Spinal cord (tissue), 10 donors: ENCODE measurements around the gene POLR3K. TPM values are rescaled to one million over a fixed set of nuclear protein-coding genes. Genes with fewer than 3 reads are reported as not detected.
"Not testable (repeated sequence)": the region's sequence is repeated elsewhere in the genome, so short reads cannot be mapped to it uniquely, and the experiment has no call there.

Experiments used
- DNase-seq, 6 donors: peaks; one replicate each; pipeline versions ENCODE4 v3.0.0 to v3.0.0-alpha.2; 2013 to 2015; ENCODE audit warnings: low spot score in 6 of 6, low read depth in 4 of 6
- H3K27ac ChIP-seq: one replicate; pipeline ENCODE4 v1.5.1; 2013; ENCODE audit warnings: low read depth, low read length, control low read depth
- H3K27me3 ChIP-seq: one replicate; pipeline ENCODE4 v1.6.1; 2013; ENCODE audit warnings: low read length; ENCODE audit not compliant: control insufficient read depth, insufficient read depth
- H3K36me3 ChIP-seq: one replicate; pipeline ENCODE4 v1.6.1; 2013; ENCODE audit warnings: low read length; ENCODE audit not compliant: control insufficient read depth, insufficient read depth
- H3K4me1 ChIP-seq: one replicate; pipeline ENCODE4 v1.6.1; 2013; ENCODE audit warnings: low read length; ENCODE audit not compliant: control insufficient read depth, insufficient read depth
- H3K4me3 ChIP-seq: one replicate; pipeline ENCODE4 v1.5.1; 2013; ENCODE audit warnings: low read depth, low read length, control low read depth
- H3K9me3 ChIP-seq: one replicate; pipeline ENCODE4 v1.6.1; 2013; ENCODE audit warnings: low read length; ENCODE audit not compliant: control insufficient read depth, insufficient read depth
- WGBS: methylation state at CpG from one replicate; pipeline ENCODE4 v1.1.5; 2013; ENCODE audit warnings: missing lambda C conversion rate; ENCODE audit not compliant: insufficient coverage; 5-methylcytosine and 5-hydroxymethylcytosine counted together
- polyA plus RNA-seq, 2 donors: library from polyadenylated mRNA; unstranded; fragments of 120-200 nt; gene quantifications; one replicate each; pipeline ENCODE4 v1.2.1, GENCODE V29; 2013; ENCODE audit not compliant: insufficient read length in 2 of 2
- small RNA-seq: library from RNA; depleted of rRNA; stranded (forward); fragments of <200 nt; gene quantifications from one replicate; pipeline ENCODE3, GENCODE V24; 2014; ENCODE audit warnings: low replicate concordance
- total RNA-seq, 2 donors: library from RNA; depleted of rRNA in 1 of 2; stranded (reverse); fragments of 120-200 nt in 1 of 2; fragments of >200 nt in 1 of 2; gene quantifications; one replicate each; pipeline versions ENCODE4 v1.2.3 to v1.2.4, GENCODE V29; 2013 to 2014
- donor health status: healthy.

Gene POLR3K
- total and polyA plus RNA-seq, 4 donors = 4.6 to 18.8 (median 11.0) TPM

- H3K9me3 ChIP-seq, DNase-seq, H3K27ac ChIP-seq, H3K27me3 ChIP-seq, H3K36me3 ChIP-seq, H3K4me1 ChIP-seq, H3K4me3 ChIP-seq: not testable (repeated sequence)
- 90% methylated on average over 11 of the region's 12 CpGs for WGBS
Observed at GRCh38 chr16:20886-21285, 32.5 kb downstream of the POLR3K start.

- not testable (repeated sequence) for H3K27me3 ChIP-seq, H3K9me3 ChIP-seq, H3K27ac ChIP-seq, H3K4me1 ChIP-seq, DNase-seq, H3K36me3 ChIP-seq, H3K4me3 ChIP-seq
- 92% methylated on average over 8 of the region's 20 CpGs for WGBS
Observed at GRCh38 chr16:17062-17765, 36.2 kb downstream of the POLR3K start.

- H3K4me3 ChIP-seq, H3K36me3 ChIP-seq, H3K9me3 ChIP-seq, H3K4me1 ChIP-seq, DNase-seq, H3K27me3 ChIP-seq, H3K27ac ChIP-seq: not testable (repeated sequence)
- no CpG with 5 or more reads among the region's 27 CpGs for WGBS
Observed at GRCh38 chr16:10772-11171, 42.6 kb downstream of the POLR3K start.

GRCh38 chr16:9903-10665 lies 43.3 kb downstream of the POLR3K start:
- H3K36me3 ChIP-seq = no peaks in the 10 kb centered on the region
- 70% methylated on average over 15 of the region's 48 CpGs for WGBS
- no peaks in the 10 kb centered on the region for H3K9me3 ChIP-seq
- peak in 1 of 6 donors; percentile 18 for DNase-seq
- H3K4me3 ChIP-seq = no peak overlapping the region
- H3K27ac ChIP-seq = no peak overlapping the region
- no peaks in the 10 kb centered on the region for H3K27me3 ChIP-seq
- H3K4me1 ChIP-seq = no peaks in the 10 kb centered on the region

Small RNAs within 50 kb of the gene (small RNA-seq; reads per million reads assigned to genes)
- gene MIR6859-4 (not detected), gene Z69720.2 (not detected)

Other genes starting within 250 kb of the POLR3K start
- gene SNRNP25, start 220 bp upstream of the POLR3K start, total RNA-seq = 10 to 100 TPM; 37.2 to 50.3 TPM
- gene SNRNP25, start 220 bp upstream of the POLR3K start, polyA plus RNA-seq = 100 to 1,000 TPM; 114 to 122 TPM
- gene RHBDF1, start 19.0 kb upstream of the POLR3K start, total RNA-seq = 10 to 100 TPM; 19.0 to 31.1 TPM
- 10 to 100 TPM; 34.4 to 52.7 TPM for gene RHBDF1, start 19.0 kb upstream of the POLR3K start, polyA plus RNA-seq
- gene MPG, start 24.6 kb upstream of the POLR3K start, total RNA-seq = 10 to 100 TPM; 43.9 to 48.9 TPM
- 10 to 100 TPM; 43.8 to 54.2 TPM for gene MPG, start 24.6 kb upstream of the POLR3K start, polyA plus RNA-seq
- 10 to 100 TPM; 12.3 to 16.2 TPM for gene NPRL3, start 85.1 kb upstream of the POLR3K start, total RNA-seq
- gene NPRL3, start 85.1 kb upstream of the POLR3K start, polyA plus RNA-seq = 10 to 100 TPM; 58.7 to 60.1 TPM
- gene HBZ, start 99.0 kb upstream of the POLR3K start, total RNA-seq = 1 to 10 TPM; 1.4 to 5.0 TPM
- gene HBZ, start 99.0 kb upstream of the POLR3K start, polyA plus RNA-seq = 1 to 10 TPM; 1.1 to 3.3 TPM
- gene HBM, start 112.4 kb upstream of the POLR3K start, total RNA-seq = 10 to 100 TPM; 33.7 to 56.1 TPM
- gene HBM, start 112.4 kb upstream of the POLR3K start, polyA plus RNA-seq = 1 to 10 TPM; 5.4 to 5.5 TPM
- gene HBA2, start 119.3 kb upstream of the POLR3K start, total RNA-seq = 1,000 to 10,000 TPM; 1,427 to 3,649 TPM
- 1,000 to 10,000 TPM; 1,794 to 1,875 TPM for gene HBA2, start 119.3 kb upstream of the POLR3K start, polyA plus RNA-seq
- 1,000 to 10,000 TPM in 1 of 2 donors, 100 to 1,000 TPM in 1; 718 to 1,778 TPM for gene HBA1, start 123.1 kb upstream of the POLR3K start, total RNA-seq
- gene HBA1, start 123.1 kb upstream of the POLR3K start, polyA plus RNA-seq = 1,000 to 10,000 TPM; 1,046 to 1,075 TPM
- 1 to 10 TPM; 6.4 to 6.6 TPM for gene HBQ1, start 126.9 kb upstream of the POLR3K start, total RNA-seq
- gene HBQ1, start 126.9 kb upstream of the POLR3K start, polyA plus RNA-seq = 10 to 100 TPM; 10.4 to 11.6 TPM
- 100 to 1,000 TPM in 1 of 2 donors, 10 to 100 TPM in 1; 63.4 to 117 TPM for gene LUC7L, start 175.8 kb upstream of the POLR3K start, total RNA-seq
- 100 to 1,000 TPM; 158 to 199 TPM for gene LUC7L, start 175.8 kb upstream of the POLR3K start, polyA plus RNA-seq
- gene FAM234A, start 181.2 kb upstream of the POLR3K start, total RNA-seq = 10 to 100 TPM; 34.8 to 55.8 TPM
- gene FAM234A, start 181.2 kb upstream of the POLR3K start, polyA plus RNA-seq = 10 to 100 TPM; 60.6 to 66.3 TPM
- gene RGS11, start 222.3 kb upstream of the POLR3K start, total RNA-seq = 10 to 100 TPM in 1 of 2 donors, 1 to 10 TPM in 1; 7.9 to 13.0 TPM
- 10 to 100 TPM; 29.5 to 47.5 TPM for gene RGS11, start 222.3 kb upstream of the POLR3K start, polyA plus RNA-seq
- gene ARHGDIG, start 227.0 kb upstream of the POLR3K start, total RNA-seq = 10 to 100 TPM; 24.9 to 50.4 TPM
- gene ARHGDIG, start 227.0 kb upstream of the POLR3K start, polyA plus RNA-seq = 100 to 1,000 TPM; 106 to 120 TPM
- 10 to 100 TPM in 1 of 2 donors, 1 to 10 TPM in 1; 8.0 to 10.5 TPM for gene PDIA2, start 229.6 kb upstream of the POLR3K start, total RNA-seq
- gene PDIA2, start 229.6 kb upstream of the POLR3K start, polyA plus RNA-seq = 10 to 100 TPM; 37.1 to 38.4 TPM